Suprapubic skin (tissue), 4 donors: ENCODE measurements around the gene ANKRD13D.

Experiments
- CTCF ChIP-seq, 2 donors: fragments of 200-600 bp in 1 of 2; fragments of 450-650 bp in 1 of 2; sonication (generic) in 1 of 2; IDR thresholded peaks; one replicate each; pipeline ENCODE4 v1.5.1; 2016 to 2019; ENCODE audit warnings: antibody characterized with exemption in 2 of 2, mild to moderate bottlenecking in 1 of 2, moderate library complexity in 1 of 2
- POLR2A ChIP-seq, 2 donors: fragments of 450-650 bp; IDR thresholded peaks; one replicate each; pipeline ENCODE4 v1.6.1; 2017; ENCODE audit warnings: antibody characterized with exemption in 2 of 2, mild to moderate bottlenecking in 2 of 2, moderate library complexity in 2 of 2
- POLR2AphosphoS5 ChIP-seq, 3 donors: sonication (generic); formaldehyde crosslinking; IDR thresholded peaks; one replicate each; pipeline ENCODE4 v1.6.1; 2017; ENCODE audit warnings: antibody characterized with exemption in 3 of 3

DNA sequence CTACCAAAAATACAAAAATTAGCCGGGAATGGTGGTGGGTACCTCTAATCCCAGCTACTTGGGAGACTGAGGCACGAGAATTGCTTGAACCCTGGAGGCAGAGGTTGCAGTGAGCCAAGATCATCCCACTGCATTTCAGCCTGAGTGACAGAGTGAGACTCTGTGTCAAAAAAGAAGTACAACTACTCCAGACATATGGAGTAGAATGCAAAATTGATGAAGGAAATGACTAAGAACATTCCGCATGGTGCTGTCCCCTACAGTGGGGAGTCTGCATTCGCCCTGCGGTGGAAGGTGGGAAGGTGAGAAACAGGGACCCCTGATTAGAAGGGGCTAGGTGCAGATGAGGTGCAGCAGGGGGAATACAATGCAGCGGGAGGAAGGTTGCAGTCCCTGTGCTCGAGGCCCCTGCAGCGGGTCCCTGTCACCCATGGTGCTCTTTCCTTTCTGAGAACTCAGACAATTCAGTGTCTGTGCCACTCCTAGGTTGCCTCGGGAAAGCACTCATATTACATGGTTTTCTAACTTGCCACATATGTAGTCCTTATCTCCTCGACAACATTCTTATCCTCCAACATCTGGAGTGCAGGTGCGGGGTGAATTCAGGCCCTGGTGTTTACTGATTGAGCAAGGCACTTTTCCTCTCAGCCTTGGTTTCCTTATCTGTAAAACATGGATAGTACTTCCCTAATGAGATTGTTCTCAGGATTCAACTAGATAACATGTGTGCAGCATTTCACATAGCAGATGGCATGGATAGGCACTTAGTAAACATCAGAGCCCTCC lies 59.1 kb downstream of the ANKRD13D start:
- no peak for TF ChIP-seq CTCF (IDR thresholded peaks at IDR 0.05)
- TF ChIP-seq POLR2A (IDR thresholded peaks at IDR 0.05): no peak
- no peak for TF ChIP-seq POLR2AphosphoS5 (IDR thresholded peaks at IDR 0.05)
